Measurements from ENCODE around the gene ZBTB46.

The ZBTB46 gene

DNA sequence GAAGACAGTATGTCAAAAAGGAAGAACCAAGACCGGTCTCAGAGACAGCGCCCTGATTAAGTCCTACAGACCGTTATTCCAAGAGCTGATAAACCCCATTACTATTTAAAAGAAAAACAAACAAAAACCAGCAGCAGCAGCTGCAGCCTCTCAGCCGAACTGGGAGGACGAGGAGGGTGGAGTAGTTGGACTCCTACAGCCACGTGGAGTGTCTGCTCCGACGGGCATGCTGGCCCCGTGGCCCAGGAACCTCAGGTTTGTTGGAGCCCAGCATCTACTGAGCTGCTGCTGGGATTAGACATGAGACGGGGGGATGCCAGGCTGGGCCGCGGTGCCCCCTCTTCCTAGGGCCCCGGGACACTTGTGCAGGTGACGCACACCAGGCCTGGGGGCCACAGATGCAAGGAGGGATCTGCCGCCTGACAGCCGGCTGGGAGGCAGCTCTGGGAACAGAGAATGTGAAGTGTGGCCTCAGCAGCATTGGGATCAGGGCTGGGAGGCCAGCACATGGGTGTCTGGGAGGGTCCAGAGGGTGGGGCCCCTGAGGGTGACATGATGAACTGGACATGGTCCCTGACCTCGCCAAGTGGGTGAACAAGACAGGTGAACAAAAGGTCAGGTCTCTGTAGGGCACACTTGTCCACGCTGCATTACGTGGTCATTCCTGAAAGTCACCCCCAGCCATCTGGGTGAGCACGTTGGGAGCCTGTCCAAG is 2.9 kb upstream of the ZBTB46 start:
- ChIA-PET POLR2A (ENCODE audit: low non-redundant PET) (interaction anchor here (0.6 kb wide), 1 partner anchor 31 kb away, joined by 3 read pairs; the partner anchor contains the start of gene TPD52L2), CTCF (interaction anchor here (0.7 to 1.1 kb wide), 4 partner anchors 59 to 152 kb away, joined by 3 to 4 read pairs (median 3); no protein-coding TSS in a partner anchor)
- no peak for DNase-seq (ENCODE audit: low spot score)
- H3K27ac ChIP-seq = no peak overlapping the region
- no peak for TF ChIP-seq CTCF (conservative IDR thresholded peaks at IDR 0.05; ENCODE audit: low read depth)

DNA sequence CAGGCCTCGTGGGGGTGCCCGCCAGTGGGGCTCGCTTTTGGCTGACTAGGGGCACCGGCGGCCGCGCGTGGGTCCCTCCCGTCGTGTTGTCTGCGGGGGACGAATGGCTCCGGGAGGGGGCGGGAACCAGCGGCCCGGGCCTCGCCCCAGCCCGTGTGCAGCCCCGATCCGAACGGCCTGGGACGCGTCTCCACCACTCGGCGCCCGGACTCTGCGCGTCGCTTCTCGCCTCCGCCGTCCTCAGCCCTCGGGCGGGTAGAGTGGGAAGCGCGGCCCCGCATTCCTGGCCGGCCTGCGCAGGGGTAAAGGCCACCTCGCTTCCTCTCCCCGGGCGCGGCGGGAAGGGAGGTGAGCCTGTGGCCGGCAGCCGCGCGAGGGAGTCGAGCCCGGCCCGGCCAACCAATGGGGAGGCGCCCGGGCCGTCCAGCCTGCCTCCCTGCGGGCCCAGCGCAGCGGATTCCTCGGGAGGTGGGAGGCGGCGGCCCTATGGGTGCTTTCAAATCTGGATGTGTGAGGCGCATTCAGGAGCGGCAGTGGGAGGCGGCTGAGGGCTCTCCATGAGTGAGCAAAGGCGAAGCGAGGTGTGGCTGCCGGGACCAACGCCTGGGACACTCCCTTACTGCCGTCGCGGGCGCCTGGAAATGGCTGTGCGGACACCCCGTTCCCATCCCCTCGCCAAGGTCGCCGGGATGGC is 1.1 kb upstream of the ZBTB46 start:
- CTCF ChIA-PET = interaction anchor here (0.6 kb wide), 1 partner anchor 327 kb away, joined by 3 read pairs; no protein-coding TSS in a partner anchor
- no peak overlapping the region for H3K27ac ChIP-seq
- DNase-seq (ENCODE audit: low spot score) = no peak
- POLR2A ChIA-PET (ENCODE audit: low non-redundant PET) = no interaction called here
- no peak for TF ChIP-seq CTCF (conservative IDR thresholded peaks at IDR 0.05; ENCODE audit: low read depth)

DNA sequence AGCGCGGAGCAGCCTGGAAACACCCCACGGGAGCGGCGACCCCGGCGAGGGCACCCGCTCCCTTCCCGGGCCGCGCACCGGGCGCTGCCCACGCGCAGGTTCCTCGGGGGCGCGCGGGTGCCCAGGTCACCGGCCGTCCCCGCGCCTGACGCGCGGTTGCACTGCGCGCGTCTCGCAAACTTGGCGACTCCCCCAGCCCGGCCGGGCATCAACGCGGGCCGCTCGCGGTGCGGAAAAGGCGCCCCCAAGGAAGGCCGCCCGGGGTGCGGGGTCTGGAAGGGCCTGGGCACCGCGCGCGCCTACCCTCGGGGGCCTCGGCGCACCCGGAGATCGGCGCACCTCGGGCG is 555 bp upstream of the ZBTB46 start:
- CTCF ChIA-PET = no interaction called here
- H3K27ac ChIP-seq = no peak overlapping the region
- POLR2A ChIA-PET (ENCODE audit: low non-redundant PET) = no interaction called here
- no peak for TF ChIP-seq CTCF (conservative IDR thresholded peaks at IDR 0.05; ENCODE audit: low read depth)
- DNase-seq (ENCODE audit: low spot score) = no peak

DNA sequence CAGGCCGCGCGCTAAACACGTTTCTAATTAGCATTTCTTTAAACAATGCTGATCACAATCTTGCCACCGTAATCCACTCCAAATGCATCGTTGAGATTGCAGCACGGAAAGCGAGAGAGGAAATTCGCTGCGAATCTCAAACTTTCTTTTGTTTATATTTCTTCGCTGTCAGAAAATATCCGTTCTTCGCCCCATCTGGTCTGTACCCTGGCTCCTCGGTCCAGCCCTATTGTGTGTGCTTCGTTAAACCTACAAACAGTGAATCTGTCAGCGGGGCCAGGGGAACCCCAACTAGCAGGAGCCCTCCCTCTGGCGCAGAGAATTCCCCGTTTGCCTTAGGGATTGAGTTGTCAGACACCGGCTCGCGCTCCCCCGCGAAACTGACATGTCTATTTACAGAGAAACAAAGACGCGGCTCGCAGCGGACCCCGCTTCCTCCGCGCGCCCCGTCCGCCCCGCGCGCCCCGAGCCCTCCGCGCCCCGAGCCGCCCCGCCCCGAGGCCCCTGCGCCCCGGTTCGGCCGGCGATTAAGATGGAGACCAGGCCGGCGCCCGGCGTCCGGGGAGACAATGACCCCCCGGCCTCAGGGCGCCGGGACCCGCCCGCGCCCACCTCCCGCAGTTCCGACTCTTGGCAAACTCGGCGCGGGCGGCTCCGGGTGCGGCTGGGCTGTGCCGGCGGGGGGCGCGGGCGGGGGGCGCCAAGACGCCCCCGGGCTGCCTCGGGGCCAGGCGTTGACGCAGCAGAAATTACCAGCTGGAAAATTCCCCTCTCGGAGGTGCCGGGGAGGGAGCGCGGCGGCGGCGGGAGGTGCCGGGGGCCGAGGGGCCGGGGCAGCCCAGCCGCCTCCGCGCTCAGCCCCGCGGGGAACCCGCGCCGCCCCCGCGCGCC is 874 bp downstream of the ZBTB46 start:
- ChIA-PET CTCF (interaction anchor here (0.6 to 1.0 kb wide), 2 partner anchors 8 to 44 kb away, joined by 3 read pairs; no protein-coding TSS in a partner anchor), POLR2A (ENCODE audit: low non-redundant PET) (no interaction called here)
- no peak for DNase-seq (ENCODE audit: low spot score)
- H3K27ac ChIP-seq = no peak overlapping the region
- no peak for TF ChIP-seq CTCF (conservative IDR thresholded peaks at IDR 0.05; ENCODE audit: low read depth)

DNA sequence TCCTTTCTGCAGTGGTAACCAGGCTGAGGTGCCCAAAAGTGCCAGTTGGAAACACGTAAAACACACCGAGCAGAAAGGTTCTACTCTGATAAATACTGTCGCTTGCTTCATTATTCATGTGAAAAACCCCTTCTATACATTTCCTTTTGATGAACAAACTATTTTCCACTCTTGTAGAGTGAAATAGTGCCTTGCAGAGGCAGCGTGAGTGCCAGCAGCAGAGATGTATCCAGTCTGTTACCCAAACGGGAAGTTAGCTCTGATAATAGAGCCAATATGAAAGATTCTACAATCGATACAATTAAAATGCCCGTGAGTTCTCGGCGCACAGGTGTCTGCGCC is 1.5 kb downstream of the ZBTB46 start:
- DNase-seq (ENCODE audit: low spot score) = no peak
- POLR2A ChIA-PET (ENCODE audit: low non-redundant PET) = no interaction called here
- H3K27ac ChIP-seq = no peak overlapping the region
- TF ChIP-seq CTCF (conservative IDR thresholded peaks at IDR 0.05; ENCODE audit: low read depth) = no peak
- CTCF ChIA-PET = interaction anchor here (0.5 to 1.0 kb wide), 4 partner anchors 9 to 171 kb away, joined by 3 to 6 read pairs (median 3); no protein-coding TSS in a partner anchor

GRCh38 chr20:63828951-63829350 is 2.1 kb downstream of the ZBTB46 start:
- POLR2A ChIA-PET (ENCODE audit: low non-redundant PET) = no interaction called here
- no peak for DNase-seq (ENCODE audit: low spot score)
- no peak overlapping the region for H3K27ac ChIP-seq
- CTCF ChIA-PET = interaction anchor here (1.0 kb wide), 2 partner anchors 10 to 145 kb away, joined by 3 to 6 read pairs; no protein-coding TSS in a partner anchor
- TF ChIP-seq CTCF (conservative IDR thresholded peaks at IDR 0.05; ENCODE audit: low read depth) = no peak

Measured in RWPE1 (cell line).